Tibial nerve (tissue), 4 donors: ENCODE measurements around the gene BCL6. TPM values are rescaled to one million over a fixed set of nuclear protein-coding genes. Genes with fewer than 3 reads are reported as not detected.
A peak's percentile ranks its signal among the peaks of the same experiment; 100 is the strongest.

Experiments used
- DNase-seq, 2 donors: peaks; one replicate each; pipeline ENCODE4 v3.0.0-alpha.2; 2019; ENCODE audit warnings: low spot score in 2 of 2
- H3K27ac ChIP-seq, 4 donors: fragments of 200-600 bp; sonication (generic) in 3 of 4; one replicate each; pipeline ENCODE4 v1.5.1; 2017 to 2019; ENCODE audit warnings: mild to moderate bottlenecking in 1 of 4
- H3K27me3 ChIP-seq, 2 donors: fragments of 200-600 bp; sonication (generic) in 1 of 2; one replicate each; pipeline versions ENCODE4 v1.5.1 to v1.6.0; 2017 to 2019
- H3K36me3 ChIP-seq, 3 donors: fragments of 200-600 bp; sonication (generic); one replicate each; pipeline ENCODE4 v1.5.1; 2018 to 2019
- H3K4me1 ChIP-seq, 4 donors: fragments of 200-600 bp; sonication (generic) in 3 of 4; one replicate each; pipeline ENCODE4 v1.5.1; 2017 to 2019
- H3K4me3 ChIP-seq, 4 donors: fragments of 200-600 bp; sonication (generic) in 3 of 4; one replicate each; pipeline ENCODE4 v1.5.1; 2017 to 2019; ENCODE audit warnings: mild to moderate bottlenecking in 1 of 4, moderate library complexity in 1 of 4
- H3K9me3 ChIP-seq, 4 donors: fragments of 200-600 bp; sonication (generic) in 3 of 4; one replicate each; pipeline ENCODE4 v1.5.1; 2017 to 2019
- CTCF ChIP-seq, 5 experiments: fragments of 200-600 bp in 3 of 5; fragments of 450-650 bp in 2 of 5; sonication (generic) in 3 of 5; IDR thresholded peaks; one replicate each; pipeline ENCODE4 v1.5.1; 2016 to 2019; ENCODE audit warnings: antibody characterized with exemption in 5 of 5, mild to moderate bottlenecking in 3 of 5, moderate library complexity in 2 of 5
- EP300 ChIP-seq, 2 donors: sonication (generic); formaldehyde crosslinking; IDR thresholded peaks; one replicate each; pipeline ENCODE4 v1.6.1; 2017; ENCODE audit warnings: antibody characterized with exemption in 2 of 2, mild to moderate bottlenecking in 1 of 2
- POLR2A ChIP-seq, 2 donors: fragments of 450-650 bp; IDR thresholded peaks; one replicate each; pipeline ENCODE4 v1.6.1; 2017; ENCODE audit warnings: antibody characterized with exemption in 2 of 2, mild to moderate bottlenecking in 2 of 2, moderate library complexity in 2 of 2
- WGBS, 2 donors: methylation state at CpG; one replicate each; pipeline ENCODE4 v1.1.5; 2018; 5-methylcytosine and 5-hydroxymethylcytosine counted together
- total RNA-seq, 4 donors: library from RNA; depleted of rRNA; stranded (reverse); fragments of >200 nt; gene quantifications; one replicate each; pipeline ENCODE4 v1.1.0, GENCODE V29; 2016

Gene BCL6
- total RNA-seq, 4 donors from 2014 or later: 272 to 500 (median 305) TPM

GRCh38 chr3:187721055-187721454 lies 24.2 kb downstream of the BCL6 start:
- 89 to 90% methylated on average over 8 of the region's 8 CpGs for WGBS, 2 donors

GRCh38 chr3:187720337-187720670 lies 25.0 kb downstream of the BCL6 start:
- H3K4me1 ChIP-seq: no peaks in the 10 kb centered on the region
- no peak for DNase-seq
- H3K4me3 ChIP-seq: no peak overlapping the region
- no peaks in the 10 kb centered on the region for H3K9me3 ChIP-seq
- H3K27ac ChIP-seq: no peak overlapping the region
- H3K36me3 ChIP-seq: peaks cover 0 to 56% (median 22%) of the 10 kb centered on the region in 3 donors
- no peaks in the 10 kb centered on the region for H3K27me3 ChIP-seq
- TF ChIP-seq EP300 (IDR thresholded peaks at IDR 0.05) (no peak), CTCF (IDR thresholded peaks at IDR 0.05) (no peak), POLR2A (IDR thresholded peaks at IDR 0.05) (no peak)
- 90 to 92% methylated on average over 2 of the region's 2 CpGs for WGBS, 2 donors

More at GRCh38 chr3:187721055-187721454, 24.2 kb downstream of the BCL6 start:
- Histone ChIP-seq H3K4me3 (no peak overlapping the region), H3K27ac (no peak overlapping the region), H3K9me3 (no peaks in the 10 kb centered on the region), H3K4me1 (no peaks in the 10 kb centered on the region), H3K27me3 (no peaks in the 10 kb centered on the region), H3K36me3 (peaks cover 3 to 64% (median 29%) of the 10 kb centered on the region in 3 donors)
- no peak for DNase-seq
- TF ChIP-seq CTCF (IDR thresholded peaks at IDR 0.05): no peak
- TF ChIP-seq EP300 (IDR thresholded peaks at IDR 0.05): peak in 1 of 2 donors; percentile 10
- TF ChIP-seq POLR2A (IDR thresholded peaks at IDR 0.05): no peak

GRCh38 chr3:187719628-187720336 lies 25.5 kb downstream of the BCL6 start:
- DNase-seq: no peak
- no peak overlapping the region for H3K27ac ChIP-seq
- no peak for TF ChIP-seq CTCF (IDR thresholded peaks at IDR 0.05)
- no peaks in the 10 kb centered on the region for H3K27me3 ChIP-seq
- peaks cover 0 to 51% (median 16%) of the 10 kb centered on the region in 3 donors for H3K36me3 ChIP-seq
- H3K9me3 ChIP-seq: no peaks in the 10 kb centered on the region
- no peaks in the 10 kb centered on the region for H3K4me1 ChIP-seq
- no peak overlapping the region for H3K4me3 ChIP-seq
- WGBS, 2 donors: 53 to 58% methylated on average over 6 of the region's 6 CpGs

- Histone ChIP-seq H3K27ac (no peak overlapping the region), H3K36me3 (peaks cover 0 to 41% (median 7%) of the 10 kb centered on the region in 3 donors), H3K27me3 (no peaks in the 10 kb centered on the region), H3K9me3 (no peaks in the 10 kb centered on the region), H3K4me1 (no peaks in the 10 kb centered on the region), H3K4me3 (no peak overlapping the region)
- no peak for DNase-seq
- WGBS, 2 donors: 86 to 91% methylated on average over 5 of the region's 5 CpGs
- TF ChIP-seq POLR2A (IDR thresholded peaks at IDR 0.05) (no peak), CTCF (IDR thresholded peaks at IDR 0.05) (no peak), EP300 (IDR thresholded peaks at IDR 0.05) (no peak)
These were observed 26.5 kb downstream of the BCL6 start for GRCh38 chr3:187718802-187719201.

GRCh38 chr3:187717572-187717971 lies 27.7 kb downstream of the BCL6 start:
- DNase-seq: no peak
- 23 to 43% methylated on average over 1 of the region's 1 CpG for WGBS, 2 donors

More at GRCh38 chr3:187717572-187717971, 27.7 kb downstream of the BCL6 start:
- Histone ChIP-seq H3K4me1 (no peaks in the 10 kb centered on the region), H3K27me3 (no peaks in the 10 kb centered on the region), H3K27ac (no peak overlapping the region), H3K4me3 (no peak overlapping the region), H3K9me3 (no peaks in the 10 kb centered on the region), H3K36me3 (peaks cover 0 to 29% (median 4%) of the 10 kb centered on the region in 3 donors)
- TF ChIP-seq POLR2A (IDR thresholded peaks at IDR 0.05) (no peak), EP300 (IDR thresholded peaks at IDR 0.05) (no peak), CTCF (IDR thresholded peaks at IDR 0.05) (no peak)
